Natural killer cell (primary cell): ENCODE data around the gene NF1. TPM values are rescaled to one million over a fixed set of nuclear protein-coding genes. Genes with fewer than 3 reads are reported as not detected.
"Not testable (repeated sequence)": the region's sequence is repeated elsewhere in the genome, so short reads cannot be mapped to it uniquely, and the experiment has no call there.

ENCODE experiments used
- ATAC-seq, 3 donors: fragments of 150-1000 bp in 2 of 3; fragments of 200-7000 bp in 1 of 3; cut with Tn5 transposase; 1 replicate in 1 of 3; 2 replicates in 2 of 3; pipeline ENCODE4 v1.10.0; 2021; ENCODE audit warnings: mild to moderate bottlenecking in 2 of 3, moderate library complexity in 2 of 3
- DNase-seq, 2 donors: peaks; one replicate each; pipeline versions ENCODE4 v3.0.0 to v3.0.0-alpha.2; 2013 to 2021; ENCODE audit warnings: mixed read lengths in 1 of 2
- H3K27ac ChIP-seq: one replicate; pipeline ENCODE4 v1.5.1; 2013; ENCODE audit warnings: mild to moderate bottlenecking, low read length
- H3K27me3 ChIP-seq: one replicate; pipeline ENCODE4 v1.6.1; 2013; ENCODE audit warnings: low read length; ENCODE audit not compliant: control insufficient read depth, insufficient read depth
- H3K36me3 ChIP-seq: one replicate; pipeline ENCODE4 v1.6.1; 2013; ENCODE audit warnings: low read length; ENCODE audit not compliant: control insufficient read depth, insufficient read depth
- H3K4me1 ChIP-seq: one replicate; pipeline ENCODE4 v1.6.1; 2013; ENCODE audit warnings: low read length; ENCODE audit not compliant: control insufficient read depth, insufficient read depth
- H3K4me3 ChIP-seq: one replicate; pipeline ENCODE4 v1.5.1; 2013; ENCODE audit warnings: low read length
- H3K9me3 ChIP-seq: one replicate; pipeline ENCODE4 v1.6.1; 2013; ENCODE audit warnings: low read length; ENCODE audit not compliant: control insufficient read depth, insufficient read depth
- H3K27ac Mint-ChIP-seq, 2 donors: one replicate each; pipeline ENCODE4 v1.8.0; 2022; ENCODE audit warnings: mild to moderate bottlenecking in 2 of 2, mixed read lengths in 2 of 2, moderate library complexity in 1 of 2
- H3K27me3 Mint-ChIP-seq, 2 donors: one replicate each; pipeline ENCODE4 v1.8.0; 2022; ENCODE audit warnings: low read depth in 2 of 2, mixed read lengths in 2 of 2
- H3K36me3 Mint-ChIP-seq: one replicate; pipeline ENCODE4 v1.8.0; 2022; ENCODE audit warnings: mixed read lengths
- H3K4me1 Mint-ChIP-seq, 2 donors: one replicate each; pipeline ENCODE4 v1.8.0; 2022; ENCODE audit warnings: mixed read lengths in 2 of 2
- H3K4me3 Mint-ChIP-seq: one replicate; pipeline ENCODE4 v1.8.0; 2022; ENCODE audit warnings: mild to moderate bottlenecking, moderate library complexity, mixed read lengths
- H3K9me3 Mint-ChIP-seq, 2 donors: one replicate each; pipeline ENCODE4 v1.8.0; 2022; ENCODE audit warnings: mixed read lengths in 2 of 2
- WGBS: methylation state at CpG from one replicate; pipeline ENCODE4 v1.1.7; 2013; ENCODE audit warnings: missing lambda C conversion rate; ENCODE audit not compliant: insufficient coverage; 5-methylcytosine and 5-hydroxymethylcytosine counted together
- intact Hi-C: fragments of 100-400 bp; cut with micrococcal nuclease; formaldehyde crosslinking; loops from one replicate; pipeline ENCODE4 v1.14.2; 2022
- total RNA-seq, 4 donors: library from RNA; stranded (reverse); fragments of 120-200 nt in 1 of 4; gene quantifications; one replicate each; pipeline versions ENCODE4 v1.2.3 to v1.2.4, GENCODE V29; 2013 to 2022
- TF ChIP-seq, protein P1 (sequence below): fragments of 200-600 bp; IDR thresholded peaks from one replicate; pipeline ENCODE4 v1.8.0; 2022; ENCODE audit warnings: antibody characterized with exemption

The NF1 gene
- total RNA-seq, 3 donors from 2014 or later (not counting 1 experiment from before 2014, with no cell fraction given) = 30.3 to 40.7 (median 38.8) TPM

DNA sequence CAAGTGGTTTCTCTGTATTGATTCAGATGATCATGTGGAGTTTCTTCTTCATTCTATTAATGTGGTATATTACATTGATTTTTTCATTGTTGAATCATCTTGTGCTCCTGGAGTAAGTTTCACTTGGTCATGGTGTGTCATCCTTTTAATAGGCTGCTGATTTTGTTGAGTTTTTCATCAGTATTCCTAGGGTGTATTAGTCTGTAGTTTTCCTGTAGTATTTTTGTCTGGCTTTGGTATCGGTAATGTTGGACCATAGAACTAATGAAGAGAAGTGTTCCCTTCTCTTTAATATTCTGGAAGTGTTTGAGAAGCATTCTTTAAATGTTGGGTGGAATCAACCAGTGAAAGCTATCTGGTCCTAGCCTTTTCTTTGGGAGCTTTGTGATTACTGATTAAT lies 103.2 kb downstream of the NF1 start:
- Histone ChIP-seq H3K27me3 (no peaks in the 10 kb centered on the region), H3K4me3 (no peak overlapping the region), H3K4me1 (no peaks in the 10 kb centered on the region), H3K9me3 (no peaks in the 10 kb centered on the region), H3K36me3 (peaks cover 9% of the 10 kb centered on the region), H3K27ac (no peak overlapping the region)
- H3K27ac Mint-ChIP-seq = no peak overlapping the region
- H3K4me3 Mint-ChIP-seq = no peak overlapping the region
- TF ChIP-seq, protein P1, sequence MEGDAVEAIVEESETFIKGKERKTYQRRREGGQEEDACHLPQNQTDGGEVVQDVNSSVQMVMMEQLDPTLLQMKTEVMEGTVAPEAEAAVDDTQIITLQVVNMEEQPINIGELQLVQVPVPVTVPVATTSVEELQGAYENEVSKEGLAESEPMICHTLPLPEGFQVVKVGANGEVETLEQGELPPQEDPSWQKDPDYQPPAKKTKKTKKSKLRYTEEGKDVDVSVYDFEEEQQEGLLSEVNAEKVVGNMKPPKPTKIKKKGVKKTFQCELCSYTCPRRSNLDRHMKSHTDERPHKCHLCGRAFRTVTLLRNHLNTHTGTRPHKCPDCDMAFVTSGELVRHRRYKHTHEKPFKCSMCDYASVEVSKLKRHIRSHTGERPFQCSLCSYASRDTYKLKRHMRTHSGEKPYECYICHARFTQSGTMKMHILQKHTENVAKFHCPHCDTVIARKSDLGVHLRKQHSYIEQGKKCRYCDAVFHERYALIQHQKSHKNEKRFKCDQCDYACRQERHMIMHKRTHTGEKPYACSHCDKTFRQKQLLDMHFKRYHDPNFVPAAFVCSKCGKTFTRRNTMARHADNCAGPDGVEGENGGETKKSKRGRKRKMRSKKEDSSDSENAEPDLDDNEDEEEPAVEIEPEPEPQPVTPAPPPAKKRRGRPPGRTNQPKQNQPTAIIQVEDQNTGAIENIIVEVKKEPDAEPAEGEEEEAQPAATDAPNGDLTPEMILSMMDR = no peak
- intact Hi-C loops = no loop called here
- WGBS = 100% methylated on average over 1 of the region's 1 CpG
- no peaks in the 10 kb centered on the region for H3K27me3 Mint-ChIP-seq
- H3K4me1 Mint-ChIP-seq = peaks cover 11 to 20% of the 10 kb centered on the region in 2 donors
- no peak for DNase-seq
- no peak for ATAC-seq
- no peaks in the 10 kb centered on the region for H3K9me3 Mint-ChIP-seq
- H3K36me3 Mint-ChIP-seq = no peaks in the 10 kb centered on the region

DNA sequence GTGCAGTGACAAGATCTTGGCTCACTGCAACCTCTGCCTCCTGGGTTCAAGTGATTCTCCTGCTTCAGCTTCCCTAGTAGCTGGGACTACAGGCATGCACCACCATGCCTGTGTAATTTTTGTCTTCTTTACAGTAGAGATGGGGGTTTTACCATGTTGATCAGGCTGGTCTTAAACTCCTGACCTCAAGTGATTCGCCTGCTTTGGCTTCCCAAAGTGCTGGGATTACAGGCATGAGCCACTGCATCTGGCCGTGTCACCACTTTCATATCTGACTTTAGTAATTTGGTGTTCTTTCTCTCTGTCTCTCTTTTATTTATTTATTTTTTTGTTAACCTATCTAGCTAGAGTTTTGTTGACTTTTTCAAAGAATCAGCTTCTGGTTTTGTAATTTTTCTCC lies 103.9 kb downstream of the NF1 start:
- peaks cover 11 to 15% of the 10 kb centered on the region in 2 donors for H3K4me1 Mint-ChIP-seq
- ATAC-seq, H3K36me3 ChIP-seq, H3K9me3 ChIP-seq, H3K9me3 Mint-ChIP-seq, H3K27me3 ChIP-seq, H3K27ac ChIP-seq, H3K4me3 Mint-ChIP-seq, H3K27me3 Mint-ChIP-seq, H3K4me1 ChIP-seq, DNase-seq, H3K27ac Mint-ChIP-seq, H3K4me3 ChIP-seq, intact Hi-C loops, H3K36me3 Mint-ChIP-seq: not testable (repeated sequence)
- 94% methylated on average over 1 of the region's 2 CpGs for WGBS

DNA sequence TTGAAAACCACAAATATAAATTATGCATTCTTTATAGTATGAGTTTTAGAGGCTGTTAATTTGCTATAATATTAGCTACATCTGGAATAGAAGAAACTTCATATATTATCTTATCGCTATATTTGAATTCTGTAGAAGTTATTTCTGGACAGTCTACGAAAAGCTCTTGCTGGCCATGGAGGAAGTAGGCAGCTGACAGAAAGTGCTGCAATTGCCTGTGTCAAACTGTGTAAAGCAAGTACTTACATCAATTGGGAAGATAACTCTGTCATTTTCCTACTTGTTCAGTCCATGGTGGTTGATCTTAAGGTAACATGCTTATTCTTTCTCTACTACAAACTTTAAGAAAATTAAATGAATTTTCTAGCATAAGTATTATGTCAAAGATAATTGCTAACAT lies 105.5 kb downstream of the NF1 start:
- 89% methylated on average over 1 of the region's 2 CpGs for WGBS
- peaks cover 9% of the 10 kb centered on the region for H3K36me3 ChIP-seq
- intact Hi-C loops = no loop called here

DNA sequence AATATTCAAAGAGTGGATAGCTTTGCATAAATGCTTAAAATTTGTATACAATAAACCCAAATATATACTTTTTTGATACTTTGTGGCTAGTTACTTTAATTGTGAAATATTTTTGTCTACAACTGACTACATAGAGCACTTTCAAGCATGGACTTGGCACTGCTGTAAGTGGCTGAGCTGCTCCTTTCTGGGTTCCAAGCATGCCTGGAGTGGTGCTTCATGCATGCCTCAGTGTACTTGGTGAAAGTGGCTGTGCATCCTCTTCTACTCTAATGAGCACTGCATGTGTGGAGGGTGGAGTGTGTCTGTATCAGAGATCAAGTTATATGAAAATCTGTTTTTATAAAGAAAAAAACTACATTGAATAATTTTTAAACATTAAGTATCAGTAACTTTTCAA lies 108.2 kb downstream of the NF1 start:
- Mint-ChIP-seq H3K36me3 (no peaks in the 10 kb centered on the region), H3K4me3 (no peak overlapping the region), H3K27me3 (no peaks in the 10 kb centered on the region), H3K4me1 (peaks cover 10 to 11% of the 10 kb centered on the region in 2 donors), H3K27ac (no peak overlapping the region), H3K9me3 (no peaks in the 10 kb centered on the region)
- H3K36me3 ChIP-seq = peaks cover 14% of the 10 kb centered on the region
- TF ChIP-seq, protein P1 = no peak
- H3K9me3 ChIP-seq = no peaks in the 10 kb centered on the region
- ATAC-seq (no peak), DNase-seq (no peak)
- no peak overlapping the region for H3K4me3 ChIP-seq
- no peaks in the 10 kb centered on the region for H3K27me3 ChIP-seq
- no peak overlapping the region for H3K27ac ChIP-seq
- no peaks in the 10 kb centered on the region for H3K4me1 ChIP-seq
- intact Hi-C loops = no loop called here

More for the DNA sequence above, 105.5 kb downstream of the NF1 start:
- no peaks in the 10 kb centered on the region for H3K9me3 Mint-ChIP-seq
- no peaks in the 10 kb centered on the region for H3K27me3 Mint-ChIP-seq
- no peak overlapping the region for H3K27ac ChIP-seq
- no peak overlapping the region for H3K27ac Mint-ChIP-seq
- H3K4me3 ChIP-seq = no peak overlapping the region
- no peaks in the 10 kb centered on the region for H3K9me3 ChIP-seq
- no peaks in the 10 kb centered on the region for H3K36me3 Mint-ChIP-seq
- no peak overlapping the region for H3K4me3 Mint-ChIP-seq
- TF ChIP-seq, protein P1 = no peak
- no peak for DNase-seq
- ATAC-seq = no peak
- H3K4me1 Mint-ChIP-seq = peaks cover 10 to 11% of the 10 kb centered on the region in 2 donors
- H3K4me1 ChIP-seq = no peaks in the 10 kb centered on the region
- H3K27me3 ChIP-seq = no peaks in the 10 kb centered on the region
